ENCODE measurements around the gene CARS2.

GRCh38 chr13:110600980-110601379, 104.9 kb downstream of the CARS2 start:
- TF ChIP-seq CTCF (IDR thresholded peaks at IDR 0.05 in 2 of 3, conservative IDR thresholded peaks at IDR 0.05 in 1 of 3; ENCODE audit: borderline replicate concordance in 1 of 3, insufficient read depth in 1 of 3, low read depth in 2 of 3, low read length in 2 of 3) (no peak), POLR2A (IDR thresholded peaks at IDR 0.05; ENCODE audit: borderline replicate concordance, extremely low read depth, insufficient read depth, insufficient read length) (no peak), SIN3A (IDR thresholded peaks at IDR 0.05; ENCODE audit: low read depth) (no peak)

Measured in HCT116 (cell line).